SU-DHL-6 (cell line): Measurements from ENCODE around the gene CCDC167.

Experiments used
- H2AFZ ChIP-seq: fragments of 200-600 bp; sonication (generic); 2 replicates; pipeline ENCODE4 v1.6.1; 2014; ENCODE audit warnings: low read depth, mild to moderate bottlenecking, moderate library complexity, mixed read lengths, antibody characterized with exemption, low read length; ENCODE audit not compliant: severe bottlenecking
- H3F3A ChIP-seq: fragments of 200-600 bp; shearing (Covaris generic); 2 replicates; pipeline ENCODE4 v1.6.0; 2016; ENCODE audit warnings: antibody characterized with exemption, mild to moderate bottlenecking; ENCODE audit not compliant: insufficient read depth
- H3K27ac ChIP-seq: fragments of 200-600 bp; sonication (generic); 2 replicates; pipeline ENCODE4 v1.5.1; 2016; ENCODE audit warnings: low read depth, mild to moderate bottlenecking, low read length, moderate library complexity, mixed read lengths
- H3K27me3 ChIP-seq: fragments of 200-600 bp; sonication (generic), shearing (Covaris generic); 2 replicates; pipeline ENCODE4 v1.6.0; 2014; ENCODE audit warnings: mild to moderate bottlenecking, low read length
- H3K36me3 ChIP-seq: fragments of 200-600 bp; sonication (generic); 2 replicates; pipeline ENCODE4 v1.6.1; 2014; ENCODE audit warnings: mild to moderate bottlenecking, low read length, mixed read lengths
- H3K4me2 ChIP-seq: fragments of 300-600, 200-600 bp; shearing (Covaris generic), sonication (generic); 2 replicates; pipeline ENCODE4 v1.6.0; 2014; ENCODE audit warnings: low read length, low read depth, mild to moderate bottlenecking; ENCODE audit not compliant: poor library complexity, severe bottlenecking
- H3K4me3 ChIP-seq: fragments of 200-600 bp; sonication (generic); 2 replicates; pipeline ENCODE4 v1.5.1; 2014; ENCODE audit warnings: antibody characterized with exemption, low read length, mild to moderate bottlenecking, mixed read lengths; ENCODE audit not compliant: insufficient read depth, poor library complexity, severe bottlenecking
- H3K79me2 ChIP-seq: fragments of 200-600 bp; sonication (generic); 2 replicates; pipeline ENCODE4 v1.6.1; 2014; ENCODE audit warnings: mild to moderate bottlenecking, low read length, moderate library complexity; ENCODE audit not compliant: insufficient read depth
- H3K9ac ChIP-seq: fragments of 200-600 bp; sonication (generic); 2 replicates; pipeline ENCODE4 v1.7.0; 2014; ENCODE audit warnings: mild to moderate bottlenecking, low read length
- H3K9me2 ChIP-seq: fragments of 200-600 bp; sonication (generic); replicated peaks from 2 replicates; pipeline ENCODE4 v1.6.1; 2014; ENCODE audit warnings: low read length; ENCODE audit not compliant: insufficient read depth
- H3K9me3 ChIP-seq: fragments of 200-600 bp; sonication (generic); 2 replicates; pipeline ENCODE4 v1.6.1; 2014; ENCODE audit warnings: low read length, mixed read lengths; ENCODE audit not compliant: insufficient read depth
- H4K20me1 ChIP-seq: fragments of 200-600 bp; sonication (generic); 2 replicates; pipeline ENCODE4 v1.6.1; 2014; ENCODE audit warnings: low read depth, mild to moderate bottlenecking, antibody characterized with exemption, low read length, moderate library complexity, mixed read lengths
- CTCF ChIP-seq: fragments of 200-600 bp; sonication (generic); IDR thresholded peaks from one replicate; pipeline ENCODE4 v1.5.1; 2017; ENCODE audit warnings: antibody characterized with exemption, mild to moderate bottlenecking, low read length, moderate library complexity; ENCODE audit not compliant: insufficient read depth, poor library complexity, severe bottlenecking
- EZH2phosphoT487 ChIP-seq: fragments of 200-600 bp; sonication (generic), shearing (Covaris generic); conservative IDR thresholded peaks from 2 replicates; pipeline ENCODE4 v1.6.1; 2018; ENCODE audit warnings: mild to moderate bottlenecking, antibody characterized with exemption, low read length, moderate library complexity, mixed read lengths

CCDC167 gene

GRCh38 chr6:37531026-37531425, 31.3 kb upstream of the CCDC167 start:
- Histone ChIP-seq H3K9me3 (no peaks in the 10 kb centered on the region), H3K36me3 (no peaks in the 10 kb centered on the region), H4K20me1 (no peaks in the 10 kb centered on the region), H3K9me2 (no peaks in the 10 kb centered on the region), H3K4me2 (no peak overlapping the region), H3K27me3 (no peaks in the 10 kb centered on the region), H3F3A (no peaks in the 10 kb centered on the region), H3K9ac (no peak overlapping the region), H3K4me3 (no peak overlapping the region), H3K27ac (no peak overlapping the region), H2AFZ (no peak overlapping the region), H3K79me2 (no peaks in the 10 kb centered on the region)
- no peak for TF ChIP-seq EZH2phosphoT487
- TF ChIP-seq CTCF, result no peak

- no peaks in the 10 kb centered on the region for H3K36me3 ChIP-seq
- TF ChIP-seq EZH2phosphoT487, result no peak
- TF ChIP-seq CTCF, result no peak
- H3F3A ChIP-seq, result no peaks in the 10 kb centered on the region
- H3K4me2 ChIP-seq, result no peak overlapping the region
- no peak overlapping the region for H3K9ac ChIP-seq
- no peak overlapping the region for H3K4me3 ChIP-seq
- H3K27ac ChIP-seq, result no peak overlapping the region
- H3K79me2 ChIP-seq, result no peaks in the 10 kb centered on the region
- H4K20me1 ChIP-seq, result no peaks in the 10 kb centered on the region
- H3K9me2 ChIP-seq, result no peaks in the 10 kb centered on the region
- H3K27me3 ChIP-seq, result no peaks in the 10 kb centered on the region
- no peaks in the 10 kb centered on the region for H3K9me3 ChIP-seq
- H2AFZ ChIP-seq, result no peak overlapping the region
Measured at GRCh38 chr6:37530297-37530696, 30.6 kb upstream of the CCDC167 start.

GRCh38 chr6:37528541-37528940, 28.8 kb upstream of the CCDC167 start:
- Histone ChIP-seq H3K79me2 (no peaks in the 10 kb centered on the region), H3K9me2 (no peaks in the 10 kb centered on the region), H3K9me3 (no peaks in the 10 kb centered on the region), H3K27me3 (no peaks in the 10 kb centered on the region), H3K9ac (no peak overlapping the region), H3K27ac (no peak overlapping the region), H3K4me3 (no peak overlapping the region), H3K36me3 (no peaks in the 10 kb centered on the region), H3K4me2 (no peak overlapping the region), H2AFZ (no peak overlapping the region), H3F3A (no peaks in the 10 kb centered on the region), H4K20me1 (no peaks in the 10 kb centered on the region)
- TF ChIP-seq EZH2phosphoT487 (no peak), CTCF (no peak)
